HepG2 (cell line): ENCODE data around the gene PWWP2A. TPM values are rescaled to one million over a fixed set of nuclear protein-coding genes. Genes with fewer than 3 reads are reported as not detected.
A peak's percentile ranks its signal among the peaks of the same experiment; 100 is the strongest.

Experiments used
- GABPB1 ChIP-seq: IDR thresholded peaks from 2 replicates; pipeline ENCODE4 v1.6.1; 2016; ENCODE audit warnings: mild to moderate bottlenecking, missing genetic modification reagents, moderate library complexity, missing compliant biosample characterization
- GATAD2A ChIP-seq: IDR thresholded peaks from 2 replicates; pipeline ENCODE4 v1.6.1; 2016
- PHF20 ChIP-seq: sonication (generic); formaldehyde crosslinking; IDR thresholded peaks from 2 replicates; pipeline ENCODE4 v1.5.0; 2020; ENCODE audit warnings: mild to moderate bottlenecking, missing genetic modification reagents
- SMAD1 ChIP-seq: sonication (generic); formaldehyde crosslinking; IDR thresholded peaks from 2 replicates; pipeline ENCODE4 v1.4.0; 2020; ENCODE audit warnings: missing genetic modification reagents, low read depth, mild to moderate bottlenecking, borderline replicate concordance
- YEATS4 ChIP-seq: sonication (generic); formaldehyde crosslinking; IDR thresholded peaks from 2 replicates; pipeline ENCODE4 v1.4.0; 2020; ENCODE audit warnings: missing genetic modification reagents, borderline replicate concordance
- ZNF143 ChIP-seq: sonication (generic); formaldehyde crosslinking; IDR thresholded peaks from 2 replicates; pipeline ENCODE4 v1.4.0; 2020; ENCODE audit warnings: missing genetic modification reagents
- ZNF333 ChIP-seq: sonication (generic); formaldehyde crosslinking; IDR thresholded peaks from 2 replicates; pipeline ENCODE4 v1.4.0; 2020; ENCODE audit warnings: mild to moderate bottlenecking, missing genetic modification reagents, borderline replicate concordance
- ZNF354B ChIP-seq: sonication (generic); formaldehyde crosslinking; IDR thresholded peaks from 2 replicates; pipeline ENCODE4 v1.8.0; 2022; ENCODE audit warnings: mild to moderate bottlenecking, missing genetic modification reagents
- ZNF484 ChIP-seq: sonication (generic); formaldehyde crosslinking; IDR thresholded peaks from 2 replicates; pipeline ENCODE4 v1.5.1; 2020; ENCODE audit warnings: mild to moderate bottlenecking, low read depth, missing genetic modification reagents, borderline replicate concordance
- ZSCAN31 ChIP-seq: sonication (generic); formaldehyde crosslinking; IDR thresholded peaks from 2 replicates; pipeline ENCODE4 v1.5.0; 2020; ENCODE audit warnings: low read depth, mild to moderate bottlenecking, missing genetic modification reagents
- polyA plus RNA-seq, 8 experiments: library from polyadenylated mRNA; depleted of rRNA in 3 of 8; stranded (reverse) in 7 of 8; unstranded in 1 of 8; fragments of >200 nt; fragmentation: Illumina TruSeq in 4 of 8; extraction: Trizol in 4 of 8; gene quantifications; 2 replicates each; pipeline versions ENCODE4 v1.2.1 to v1.2.3, GENCODE V29; 2011 to 2016; ENCODE audit warnings: low read depth in 4 of 8, missing spikeins in 1 of 8, mixed read lengths in 1 of 8; ENCODE audit not compliant: insufficient read depth in 1 of 8
- total RNA-seq, 5 experiments: library from RNA; depleted of rRNA; stranded (reverse); fragments of >200 nt; fragmentation: Illumina TruSeq; extraction: Trizol; gene quantifications; 2 replicates each; pipeline ENCODE4 v1.2.3, GENCODE V29; 2016; ENCODE audit warnings: low read depth in 1 of 5
- TF ChIP-seq, protein P1 (sequence below): sonication (generic); formaldehyde crosslinking; IDR thresholded peaks from 2 replicates; pipeline ENCODE4 v1.4.0; 2020; ENCODE audit warnings: missing genetic modification reagents
- TF ChIP-seq, protein P2 (sequence below): sonication (generic); formaldehyde crosslinking; IDR thresholded peaks from 2 replicates; pipeline ENCODE4 v1.4.0; 2020; ENCODE audit warnings: missing genetic modification reagents
- TF ChIP-seq, protein P3 (sequence below): sonication (generic); formaldehyde crosslinking; IDR thresholded peaks from 2 replicates; pipeline ENCODE4 v1.8.0; 2022; ENCODE audit warnings: missing genetic modification reagents, mild to moderate bottlenecking, moderate library complexity, borderline replicate concordance
- TF ChIP-seq, protein P4 (sequence below): sonication (generic); formaldehyde crosslinking; IDR thresholded peaks from 2 replicates; pipeline ENCODE4 v1.4.0; 2020; ENCODE audit warnings: missing genetic modification reagents; ENCODE audit errors: not compliant biosample characterization
- TF ChIP-seq, protein P5 (sequence below): sonication (generic); formaldehyde crosslinking; IDR thresholded peaks from 2 replicates; pipeline ENCODE4 v1.4.0; 2020; ENCODE audit warnings: missing genetic modification reagents, borderline replicate concordance

Gene PWWP2A
- total and polyA plus RNA-seq, 2 of the 13 experiments (the other 11 are each of a cell fraction or from before 2014, with no cell fraction given) = 7.3 to 16.9 TPM

GRCh38 chr5:160165137-160166068 lies 46.2 kb upstream of the PWWP2A start (continued):
- TF ChIP-seq, protein P1, sequence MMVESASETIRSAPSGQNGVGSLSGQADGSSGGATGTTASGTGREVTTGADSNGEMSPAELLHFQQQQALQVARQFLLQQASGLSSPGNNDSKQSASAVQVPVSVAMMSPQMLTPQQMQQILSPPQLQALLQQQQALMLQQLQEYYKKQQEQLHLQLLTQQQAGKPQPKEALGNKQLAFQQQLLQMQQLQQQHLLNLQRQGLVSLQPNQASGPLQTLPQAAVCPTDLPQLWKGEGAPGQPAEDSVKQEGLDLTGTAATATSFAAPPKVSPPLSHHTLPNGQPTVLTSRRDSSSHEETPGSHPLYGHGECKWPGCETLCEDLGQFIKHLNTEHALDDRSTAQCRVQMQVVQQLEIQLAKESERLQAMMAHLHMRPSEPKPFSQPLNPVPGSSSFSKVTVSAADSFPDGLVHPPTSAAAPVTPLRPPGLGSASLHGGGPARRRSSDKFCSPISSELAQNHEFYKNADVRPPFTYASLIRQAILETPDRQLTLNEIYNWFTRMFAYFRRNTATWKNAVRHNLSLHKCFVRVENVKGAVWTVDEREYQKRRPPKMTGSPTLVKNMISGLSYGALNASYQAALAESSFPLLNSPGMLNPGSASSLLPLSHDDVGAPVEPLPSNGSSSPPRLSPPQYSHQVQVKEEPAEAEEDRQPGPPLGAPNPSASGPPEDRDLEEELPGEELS (CRISPR knock-in tag) = no peak
- TF ChIP-seq, protein P2, sequence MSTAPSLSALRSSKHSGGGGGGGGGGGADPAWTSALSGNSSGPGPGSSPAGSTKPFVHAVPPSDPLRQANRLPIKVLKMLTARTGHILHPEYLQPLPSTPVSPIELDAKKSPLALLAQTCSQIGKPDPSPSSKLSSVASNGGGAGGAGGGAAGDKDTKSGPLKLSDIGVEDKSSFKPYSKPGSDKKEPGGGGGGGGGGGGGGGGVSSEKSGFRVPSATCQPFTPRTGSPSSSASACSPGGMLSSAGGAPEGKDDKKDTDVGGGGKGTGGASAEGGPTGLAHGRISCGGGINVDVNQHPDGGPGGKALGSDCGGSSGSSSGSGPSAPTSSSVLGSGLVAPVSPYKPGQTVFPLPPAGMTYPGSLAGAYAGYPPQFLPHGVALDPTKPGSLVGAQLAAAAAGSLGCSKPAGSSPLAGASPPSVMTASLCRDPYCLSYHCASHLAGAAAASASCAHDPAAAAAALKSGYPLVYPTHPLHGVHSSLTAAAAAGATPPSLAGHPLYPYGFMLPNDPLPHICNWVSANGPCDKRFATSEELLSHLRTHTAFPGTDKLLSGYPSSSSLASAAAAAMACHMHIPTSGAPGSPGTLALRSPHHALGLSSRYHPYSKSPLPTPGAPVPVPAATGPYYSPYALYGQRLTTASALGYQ (CRISPR knock-in tag) = no peak
- TF ChIP-seq ZNF354B (CRISPR knock-in tag) (no peak), PHF20 (no peak; the same call in 1 of the 2 replicates), SMAD1 (CRISPR knock-in tag) (no peak), ZSCAN31 (CRISPR knock-in tag) (no peak), GABPB1 (CRISPR knock-in tag) (peak; percentile 58), GATAD2A (peak; percentile 53; the same call in 1 of the 2 replicates), ZNF484 (no peak), YEATS4 (CRISPR knock-in tag) (no peak), ZNF143 (CRISPR knock-in tag) (peak; percentile 45; the same call in 1 of the 2 replicates), ZNF333 (no peak; the same call in 1 of the 2 replicates)
- TF ChIP-seq, protein P3, sequence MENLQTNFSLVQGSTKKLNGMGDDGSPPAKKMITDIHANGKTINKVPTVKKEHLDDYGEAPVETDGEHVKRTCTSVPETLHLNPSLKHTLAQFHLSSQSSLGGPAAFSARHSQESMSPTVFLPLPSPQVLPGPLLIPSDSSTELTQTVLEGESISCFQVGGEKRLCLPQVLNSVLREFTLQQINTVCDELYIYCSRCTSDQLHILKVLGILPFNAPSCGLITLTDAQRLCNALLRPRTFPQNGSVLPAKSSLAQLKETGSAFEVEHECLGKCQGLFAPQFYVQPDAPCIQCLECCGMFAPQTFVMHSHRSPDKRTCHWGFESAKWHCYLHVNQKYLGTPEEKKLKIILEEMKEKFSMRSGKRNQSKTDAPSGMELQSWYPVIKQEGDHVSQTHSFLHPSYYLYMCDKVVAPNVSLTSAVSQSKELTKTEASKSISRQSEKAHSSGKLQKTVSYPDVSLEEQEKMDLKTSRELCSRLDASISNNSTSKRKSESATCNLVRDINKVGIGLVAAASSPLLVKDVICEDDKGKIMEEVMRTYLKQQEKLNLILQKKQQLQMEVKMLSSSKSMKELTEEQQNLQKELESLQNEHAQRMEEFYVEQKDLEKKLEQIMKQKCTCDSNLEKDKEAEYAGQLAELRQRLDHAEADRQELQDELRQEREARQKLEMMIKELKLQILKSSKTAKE = peak; percentile 79
- TF ChIP-seq, protein P4, sequence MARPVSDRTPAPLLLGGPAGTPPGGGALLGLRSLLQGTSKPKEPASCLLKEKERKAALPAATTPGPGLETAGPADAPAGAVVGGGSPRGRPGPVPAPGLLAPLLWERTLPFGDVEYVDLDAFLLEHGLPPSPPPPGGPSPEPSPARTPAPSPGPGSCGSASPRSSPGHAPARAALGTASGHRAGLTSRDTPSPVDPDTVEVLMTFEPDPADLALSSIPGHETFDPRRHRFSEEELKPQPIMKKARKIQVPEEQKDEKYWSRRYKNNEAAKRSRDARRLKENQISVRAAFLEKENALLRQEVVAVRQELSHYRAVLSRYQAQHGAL (CRISPR knock-in tag) = no peak
- TF ChIP-seq, protein P5, sequence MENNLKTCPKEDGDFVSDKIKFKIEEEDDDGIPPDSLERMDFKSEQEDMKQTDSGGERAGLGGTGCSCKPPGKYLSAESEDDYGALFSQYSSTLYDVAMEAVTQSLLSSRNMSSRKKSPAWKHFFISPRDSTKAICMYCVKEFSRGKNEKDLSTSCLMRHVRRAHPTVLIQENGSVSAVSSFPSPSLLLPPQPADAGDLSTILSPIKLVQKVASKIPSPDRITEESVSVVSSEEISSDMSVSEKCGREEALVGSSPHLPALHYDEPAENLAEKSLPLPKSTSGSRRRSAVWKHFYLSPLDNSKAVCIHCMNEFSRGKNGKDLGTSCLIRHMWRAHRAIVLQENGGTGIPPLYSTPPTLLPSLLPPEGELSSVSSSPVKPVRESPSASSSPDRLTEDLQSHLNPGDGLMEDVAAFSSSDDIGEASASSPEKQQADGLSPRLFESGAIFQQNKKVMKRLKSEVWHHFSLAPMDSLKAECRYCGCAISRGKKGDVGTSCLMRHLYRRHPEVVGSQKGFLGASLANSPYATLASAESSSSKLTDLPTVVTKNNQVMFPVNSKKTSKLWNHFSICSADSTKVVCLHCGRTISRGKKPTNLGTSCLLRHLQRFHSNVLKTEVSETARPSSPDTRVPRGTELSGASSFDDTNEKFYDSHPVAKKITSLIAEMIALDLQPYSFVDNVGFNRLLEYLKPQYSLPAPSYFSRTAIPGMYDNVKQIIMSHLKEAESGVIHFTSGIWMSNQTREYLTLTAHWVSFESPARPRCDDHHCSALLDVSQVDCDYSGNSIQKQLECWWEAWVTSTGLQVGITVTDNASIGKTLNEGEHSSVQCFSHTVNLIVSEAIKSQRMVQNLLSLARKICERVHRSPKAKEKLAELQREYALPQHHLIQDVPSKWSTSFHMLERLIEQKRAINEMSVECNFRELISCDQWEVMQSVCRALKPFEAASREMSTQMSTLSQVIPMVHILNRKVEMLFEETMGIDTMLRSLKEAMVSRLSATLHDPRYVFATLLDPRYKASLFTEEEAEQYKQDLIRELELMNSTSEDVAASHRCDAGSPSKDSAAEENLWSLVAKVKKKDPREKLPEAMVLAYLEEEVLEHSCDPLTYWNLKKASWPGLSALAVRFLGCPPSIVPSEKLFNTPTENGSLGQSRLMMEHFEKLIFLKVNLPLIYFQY = peak; percentile 46; the same call in 1 of the 2 replicates
